ENCODE results near the gene IFI16. TPM values are rescaled to one million over a fixed set of nuclear protein-coding genes. Genes with fewer than 3 reads are reported as not detected.
"Not testable (repeated sequence)": the region's sequence is repeated elsewhere in the genome, so short reads cannot be mapped to it uniquely, and the experiment has no call there.

The IFI16 gene
- total RNA-seq, 1 donor from 2014 or later: 160 TPM

- Mint-ChIP-seq H3K9me3 (peaks cover 4% of the 10 kb centered on the region), H3K4me3 (no peak overlapping the region), H3K27me3 (no peaks in the 10 kb centered on the region), H3K27ac (peak overlapping the region; percentile 63), H3K36me3 (ENCODE audit: low read depth) (peaks cover 92% of the 10 kb centered on the region), H3K4me1 (peaks cover 72% of the 10 kb centered on the region)
- DNase-seq (no peak), ATAC-seq (ENCODE audit: low read depth) (no peak)
- ChIA-PET POLR2A (interaction anchor here (1.3 kb wide), 1 partner anchor 15 kb away, joined by 4 read pairs; no protein-coding TSS in a partner anchor), CTCF (interaction anchor here (3.2 kb wide), 1 partner anchor 41 kb away, joined by 14 read pairs; no protein-coding TSS in a partner anchor)
- intact Hi-C loops (cut with micrococcal nuclease): loop anchor here (2.0 kb wide), 1 partner anchor 16 kb away; no protein-coding TSS in a partner anchor
- TF ChIP-seq CTCF (IDR thresholded peaks at IDR 0.05): no peak
Measured at GRCh38 chr1:159030311-159030710, 20.6 kb downstream of the IFI16 start.

- Mint-ChIP-seq H3K9me3 (peaks cover 4% of the 10 kb centered on the region), H3K27me3 (no peaks in the 10 kb centered on the region), H3K27ac (peak overlapping the region; percentile 35), H3K4me1 (peaks cover 65% of the 10 kb centered on the region), H3K4me3 (no peak overlapping the region), H3K36me3 (ENCODE audit: low read depth) (peaks cover 92% of the 10 kb centered on the region)
- ATAC-seq (ENCODE audit: low read depth) (no peak), DNase-seq (no peak)
- intact Hi-C loops (cut with micrococcal nuclease): loop anchor here (2.0 kb wide), 1 partner anchor 16 kb away; no protein-coding TSS in a partner anchor
- ChIA-PET CTCF (interaction anchor here (3.2 kb wide), 1 partner anchor 41 kb away, joined by 14 read pairs; no protein-coding TSS in a partner anchor), POLR2A (interaction anchor here (1.3 kb wide), 1 partner anchor 15 kb away, joined by 4 read pairs; no protein-coding TSS in a partner anchor)
- no peak for TF ChIP-seq CTCF (IDR thresholded peaks at IDR 0.05)
Measured at GRCh38 chr1:159030877-159031447, 21.3 kb downstream of the IFI16 start.

- peaks cover 18% of the 10 kb centered on the region for H3K4me1 Mint-ChIP-seq
Measured at GRCh38 chr1:159040206-159040605, 30.5 kb downstream of the IFI16 start.

GRCh38 chr1:159040893-159041724 is 31.4 kb downstream of the IFI16 start:
- Mint-ChIP-seq H3K27me3 (no peaks in the 10 kb centered on the region), H3K4me1 (peaks cover 19% of the 10 kb centered on the region), H3K27ac (peak overlapping the region; percentile 76), H3K9me3 (no peaks in the 10 kb centered on the region), H3K36me3 (ENCODE audit: low read depth) (peaks cover 89% of the 10 kb centered on the region), H3K4me3 (no peak overlapping the region)
- POLR2A ChIA-PET: interaction anchor here (0.9 to 1.3 kb wide), 4 partner anchors 19 to 33 kb away, joined by 3 to 5 read pairs (median 3); no protein-coding TSS in a partner anchor
- ATAC-seq (ENCODE audit: low read depth) (peak; percentile 42), DNase-seq (no peak)
- intact Hi-C loops (cut with micrococcal nuclease): loop anchor here (2.0 kb wide), 1 partner anchor 14 kb away; no protein-coding TSS in a partner anchor
- no peak for TF ChIP-seq CTCF (IDR thresholded peaks at IDR 0.05)
- CTCF ChIA-PET: interaction anchor here (1.4 kb wide), 1 partner anchor 30 kb away, joined by 4 read pairs; no protein-coding TSS in a partner anchor

More at GRCh38 chr1:159040206-159040605, 30.5 kb downstream of the IFI16 start:
- ChIA-PET POLR2A (interaction anchor here (0.9 to 1.3 kb wide), 2 partner anchors 26 to 32 kb away, joined by 3 read pairs; no protein-coding TSS in a partner anchor), CTCF (interaction anchor here (1.5 kb wide), 1 partner anchor 22 kb away, joined by 3 read pairs; no protein-coding TSS in a partner anchor)
- Mint-ChIP-seq H3K36me3 (ENCODE audit: low read depth) (peaks cover 92% of the 10 kb centered on the region), H3K4me3 (no peak overlapping the region), H3K27ac (peak overlapping the region; percentile 76), H3K9me3 (no peaks in the 10 kb centered on the region), H3K27me3 (no peaks in the 10 kb centered on the region)
- no peak for DNase-seq
- ATAC-seq (ENCODE audit: low read depth): no peak
- no peak for TF ChIP-seq CTCF (IDR thresholded peaks at IDR 0.05)
- intact Hi-C loops (cut with micrococcal nuclease): loop anchor here (2.0 kb wide), 1 partner anchor 13 kb away; no protein-coding TSS in a partner anchor

GRCh38 chr1:159046486-159046885 is 36.8 kb downstream of the IFI16 start:
- H3K9me3 Mint-ChIP-seq; H3K4me3 Mint-ChIP-seq; H3K27me3 Mint-ChIP-seq; POLR2A ChIA-PET; ATAC-seq (ENCODE audit: low read depth); DNase-seq; intact Hi-C loops (cut with micrococcal nuclease): not testable (repeated sequence)
- CTCF ChIA-PET: interaction anchor here (1.0 kb wide), 1 partner anchor 17 kb away, joined by 3 read pairs; no protein-coding TSS in a partner anchor
- Mint-ChIP-seq H3K27ac (peak overlapping the region; percentile 75), H3K36me3 (ENCODE audit: low read depth) (peaks cover 82% of the 10 kb centered on the region), H3K4me1 (peaks cover 12% of the 10 kb centered on the region)

Measured in activated B cell treated with CpG ODN at 0.5 μM for 24 hours (primary cell).